ENCODE results near the gene RNASE4. TPM values are rescaled to one million over a fixed set of nuclear protein-coding genes. Genes with fewer than 3 reads are reported as not detected.

RNASE4 gene, protein sequence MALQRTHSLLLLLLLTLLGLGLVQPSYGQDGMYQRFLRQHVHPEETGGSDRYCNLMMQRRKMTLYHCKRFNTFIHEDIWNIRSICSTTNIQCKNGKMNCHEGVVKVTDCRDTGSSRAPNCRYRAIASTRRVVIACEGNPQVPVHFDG
- total RNA-seq, result 43.9 and 53.5 TPM in 2 replicates

DNA sequence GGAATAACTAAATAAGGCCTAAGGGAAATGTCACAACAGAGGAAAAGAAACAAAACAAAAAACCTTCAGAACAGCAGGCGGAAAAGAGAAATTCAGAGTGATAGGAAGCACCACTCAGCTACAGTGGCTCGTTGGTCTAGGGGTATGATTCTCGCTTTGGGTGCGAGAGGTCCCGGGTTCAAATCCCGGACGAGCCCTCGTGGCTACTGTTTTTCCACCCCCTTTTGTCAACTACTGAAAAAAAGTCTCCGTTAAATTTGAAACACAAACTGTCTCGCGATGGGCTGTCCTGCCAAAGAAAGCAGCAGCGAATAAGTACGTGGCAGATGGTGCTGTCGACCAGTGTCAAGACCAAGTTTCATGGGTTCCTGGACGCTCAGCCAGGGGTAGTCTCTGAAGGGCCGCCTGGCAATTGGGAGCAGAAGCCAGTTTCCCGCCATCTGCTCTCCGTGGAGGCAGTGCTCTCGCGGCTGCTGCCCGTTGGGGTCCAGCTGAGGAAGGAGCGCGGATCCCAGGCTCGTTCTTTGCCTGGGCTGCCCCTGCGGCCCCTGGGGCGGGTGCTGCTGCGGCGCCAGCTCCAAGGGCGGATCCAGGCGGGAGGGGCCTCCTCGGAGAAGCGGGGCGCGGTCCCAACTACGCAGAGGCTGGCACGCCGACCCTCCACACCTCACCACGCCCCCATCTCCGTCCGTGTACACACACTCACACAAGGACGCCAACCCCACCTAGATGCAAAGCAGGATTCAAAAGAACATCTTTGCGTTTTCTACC lies at the start of gene RNASE4:
Gene RNASE4, plus strand, starts transcription at position 670 of the 771 bp plus-strand sequence. CDS start 14,812 bp downstream, outside the sequence.

GRCh38 chr14:20641591-20641990 lies 42.8 kb upstream of the RNASE4 start, which contains the start of gene OR6S1:
Gene OR6S1, minus strand, starts transcription at chr14:20641691. Its CDS starts 0 bp downstream, at chr14:20641691.

DNA sequence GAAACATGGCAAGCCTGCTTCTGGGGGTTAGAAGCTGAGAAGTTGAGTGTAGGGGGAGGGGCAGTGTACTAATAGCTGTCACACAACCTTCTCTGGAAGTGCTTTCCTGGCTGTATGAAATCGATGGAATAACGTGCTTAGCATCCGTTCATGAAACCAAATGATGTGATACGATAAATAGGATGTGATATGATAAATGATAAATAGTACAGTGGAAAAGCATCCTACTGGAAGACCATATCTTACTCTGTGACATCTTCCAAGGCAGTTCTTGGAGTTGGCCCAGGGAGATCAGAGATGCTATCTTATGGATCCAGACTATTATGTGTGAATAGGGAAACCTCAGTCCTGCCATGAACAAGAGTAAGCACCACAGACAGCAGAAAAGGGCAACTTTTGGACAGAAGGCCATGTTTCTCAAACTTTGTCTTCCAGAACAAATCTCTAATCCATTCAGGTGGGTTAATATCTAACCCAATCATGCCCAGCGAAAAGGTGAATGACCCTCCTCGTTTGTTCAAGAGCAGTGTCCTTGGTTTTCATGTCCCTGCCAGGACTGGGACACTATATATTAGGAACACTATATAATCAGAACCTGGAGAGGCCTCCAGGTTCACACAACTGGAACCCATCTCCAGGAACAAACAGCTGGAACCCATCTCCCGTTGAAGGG lies 3.9 kb downstream of the RNASE4 start, which contains the start of gene ANG:
Gene ANG, plus strand, starts transcription at position 598 of the 673 bp plus-strand sequence. CDS start 4,801 bp downstream, outside the sequence.

DNA sequence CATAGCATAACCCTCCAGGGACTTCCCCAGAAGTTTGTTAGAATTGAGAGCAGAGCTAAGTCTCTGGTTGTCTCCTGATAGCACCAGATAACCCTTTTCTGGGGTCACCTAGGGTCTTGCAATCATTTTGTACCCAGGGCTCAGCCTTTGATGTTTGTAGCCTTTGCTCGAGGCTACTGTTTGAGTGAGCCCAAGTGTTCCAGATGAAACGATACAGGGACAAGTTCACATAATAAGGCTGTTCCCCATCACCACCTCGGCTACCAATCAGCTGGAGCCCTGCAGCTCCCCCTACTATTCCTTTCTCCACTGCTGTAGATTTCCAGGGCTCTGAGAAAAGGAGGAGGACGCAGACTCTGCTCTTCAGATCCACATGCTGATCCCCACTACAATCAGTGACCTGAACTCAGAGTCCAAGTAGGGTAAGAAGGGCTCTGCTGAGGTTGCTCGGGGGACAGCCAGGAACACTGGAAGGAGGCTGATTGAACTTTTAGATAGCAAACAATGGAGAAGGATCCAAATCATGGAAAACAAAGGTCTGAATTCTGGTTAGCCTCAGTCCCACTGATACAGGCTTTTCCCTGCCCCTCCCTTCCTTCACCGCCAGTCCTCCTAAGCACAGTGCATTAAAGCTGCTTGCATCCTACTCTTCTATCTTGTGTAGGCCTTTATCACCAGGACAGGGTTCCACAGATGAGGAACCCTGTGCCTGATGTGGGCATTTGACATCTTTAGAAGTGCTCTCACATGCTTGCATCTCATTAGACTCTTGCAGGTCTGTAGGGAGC lies 61.4 kb downstream of the RNASE4 start, which contains the start of gene EDDM3A:
Gene EDDM3A, plus strand, starts transcription at position 317 of the 788 bp plus-strand sequence. CDS start 1,694 bp downstream, outside the sequence.

Other genes starting within 250 kb of the RNASE4 start
- 0.49 TPM in 1 of 2 replicates, not detected in the other for gene KLHL33, start 248.4 kb upstream of the RNASE4 start, total RNA-seq
- gene OSGEP, start 229.7 kb upstream of the RNASE4 start, total RNA-seq, result 22.6 and 35.2 TPM in 2 replicates
- 124 and 139 TPM in 2 replicates for gene APEX1, start 229.3 kb upstream of the RNASE4 start, total RNA-seq
- 6.3 and 11.6 TPM in 2 replicates for gene PIP4P1, start 223.1 kb upstream of the RNASE4 start, total RNA-seq
- 23.1 and 54.3 TPM in 2 replicates for gene PNP, start 215.2 kb upstream of the RNASE4 start, total RNA-seq
- gene RNASE10, start 179.0 kb upstream of the RNASE4 start, total RNA-seq, result not detected in 2 replicates
- gene RNASE9, start 123.5 kb upstream of the RNASE4 start, total RNA-seq, result not detected in 2 replicates
- not detected in 2 replicates for gene RNASE11, start 96.6 kb upstream of the RNASE4 start, total RNA-seq
- gene RNASE12, start 93.2 kb upstream of the RNASE4 start, total RNA-seq, result not detected in 2 replicates
- gene OR6S1, start 42.9 kb upstream of the RNASE4 start, total RNA-seq, result not detected in 2 replicates
- gene ANG, start 4.2 kb downstream of the RNASE4 start, total RNA-seq, result 19.0 and 24.7 TPM in 2 replicates
- not detected in 2 replicates for gene EDDM3A, start 61.3 kb downstream of the RNASE4 start, total RNA-seq
- gene EDDM3B, start 83.8 kb downstream of the RNASE4 start, total RNA-seq, result not detected in 2 replicates
- gene RNASE6, start 96.7 kb downstream of the RNASE4 start, total RNA-seq, result not detected in 2 replicates
- 3.4 and 8.1 TPM in 2 replicates for gene RNASE1, start 118.3 kb downstream of the RNASE4 start, total RNA-seq
- gene RNASE3, start 206.8 kb downstream of the RNASE4 start, total RNA-seq, result not detected in 2 replicates

Data from cardiac atrium fibroblast (primary cell).